ENCODE data around the gene LHFPL5.
A peak's percentile ranks its signal among the peaks of the same experiment; 100 is the strongest.

The LHFPL5 gene

DNA sequence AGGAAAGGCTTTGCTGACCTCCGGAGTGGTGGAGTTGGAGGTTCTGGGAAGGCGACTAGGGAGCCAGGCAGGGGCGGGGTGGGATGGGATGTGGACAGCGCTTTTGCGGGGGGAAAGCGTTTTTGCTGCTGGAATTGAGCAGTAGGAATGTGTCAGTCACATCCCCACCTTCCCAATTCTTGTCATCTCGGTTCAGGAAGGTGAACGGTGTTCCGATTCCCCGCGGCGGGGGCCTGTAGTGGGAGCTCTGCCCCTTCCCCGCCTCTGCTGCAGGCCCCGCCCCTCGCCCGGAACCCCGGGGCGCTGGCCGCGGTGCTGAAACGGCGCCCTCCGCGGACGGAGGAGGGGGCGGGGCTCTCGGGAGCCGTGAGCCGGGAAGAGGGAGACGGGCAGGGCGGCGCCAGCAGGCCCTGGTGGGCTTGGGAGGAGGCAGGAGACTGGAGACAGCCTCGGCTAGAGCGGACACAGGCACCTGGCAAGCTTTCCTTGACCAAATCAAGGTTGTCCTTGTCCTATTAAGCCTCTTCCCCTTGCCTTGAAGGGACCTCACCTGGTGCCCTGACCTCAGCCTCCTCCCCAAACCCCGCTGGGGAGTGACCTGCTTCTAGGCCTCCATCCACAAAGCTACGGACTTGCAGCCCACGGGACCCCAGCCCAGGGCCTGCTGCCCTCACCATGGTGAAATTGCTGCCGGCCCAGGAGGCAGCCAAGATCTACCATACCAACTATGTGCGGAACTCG is at the start of gene LHFPL5:
TSS of gene LHFPL5 (plus strand) at position 357 of the 741 bp plus-strand sequence. CDS start at position 676, 319 bp downstream.
- peak; percentile 26 for DNase-seq

DNA sequence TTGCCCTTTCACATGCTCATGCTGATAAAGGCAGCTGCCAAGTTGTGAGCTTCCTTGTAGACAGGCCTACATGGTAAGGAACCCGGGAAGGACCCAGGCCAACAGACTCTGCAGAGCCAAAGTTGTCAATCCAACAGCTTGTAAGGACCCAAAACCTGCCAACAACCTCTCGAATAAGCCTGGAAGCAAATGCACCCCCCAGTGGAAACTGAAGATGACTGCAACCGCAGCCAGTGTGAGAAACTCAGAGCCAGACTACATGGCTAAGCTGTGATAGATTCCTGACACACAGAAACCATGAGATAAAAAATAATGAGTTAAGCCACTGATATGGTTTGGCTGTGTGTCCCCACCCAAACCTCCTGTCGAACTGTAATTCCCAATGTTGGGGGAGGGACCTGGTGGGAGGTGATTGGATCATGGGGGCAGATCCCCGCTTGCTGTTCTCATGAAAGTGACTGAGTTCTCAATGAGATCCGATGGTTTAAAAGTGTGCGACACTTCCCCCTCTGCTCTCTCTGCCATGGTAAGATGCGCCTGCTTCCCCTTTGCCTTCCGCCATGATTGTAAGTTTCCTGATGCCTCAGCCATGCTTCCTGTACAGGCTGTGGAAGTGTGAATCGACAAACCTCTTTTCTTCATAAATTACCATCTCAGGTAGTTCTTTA is 47.6 kb upstream of the LHFPL5 start:
- DNase-seq = peak; percentile 14

GRCh38 chr6:35759426-35759825 is 45.7 kb upstream of the LHFPL5 start:
- no peak for DNase-seq

DNA sequence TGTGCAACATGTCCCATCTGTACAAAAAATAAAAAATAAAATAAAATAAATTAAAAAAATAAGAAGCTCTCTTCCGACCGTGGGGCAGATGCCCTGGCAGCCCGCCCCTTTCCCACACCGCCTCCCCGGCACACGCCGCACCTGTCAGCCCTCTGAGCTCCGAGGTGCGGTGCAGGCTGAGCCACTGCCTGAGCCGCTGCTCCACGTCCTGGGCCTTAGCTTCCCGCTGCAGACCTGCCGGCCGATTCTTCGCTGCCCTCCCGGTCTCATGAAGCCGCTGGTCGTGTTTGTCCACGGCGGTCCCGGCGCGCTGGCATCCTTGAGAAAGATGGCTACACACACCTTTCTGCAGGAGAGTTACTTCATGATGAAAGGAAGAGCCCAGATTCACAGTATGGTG is 39.4 kb upstream of the LHFPL5 start:
- no peak for DNase-seq

- DNase-seq = no peak
Observed at GRCh38 chr6:35769211-35769610, 35.9 kb upstream of the LHFPL5 start.

DNA sequence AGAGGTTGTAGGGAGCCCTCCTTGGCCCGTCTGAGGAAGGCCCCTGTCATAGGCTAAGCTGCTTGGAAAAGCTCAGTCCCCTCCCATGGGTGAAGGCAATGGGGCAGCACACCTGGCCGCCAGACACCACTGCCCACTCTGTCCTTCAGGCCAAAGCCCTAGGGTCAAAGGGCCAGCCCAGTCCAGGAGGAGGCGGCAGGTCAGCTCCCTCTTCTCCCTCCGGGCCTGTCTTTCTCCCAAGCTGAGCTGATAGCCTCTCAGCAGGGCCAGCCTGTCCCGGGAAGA is 33.9 kb upstream of the LHFPL5 start:
- no peak for DNase-seq

DNA sequence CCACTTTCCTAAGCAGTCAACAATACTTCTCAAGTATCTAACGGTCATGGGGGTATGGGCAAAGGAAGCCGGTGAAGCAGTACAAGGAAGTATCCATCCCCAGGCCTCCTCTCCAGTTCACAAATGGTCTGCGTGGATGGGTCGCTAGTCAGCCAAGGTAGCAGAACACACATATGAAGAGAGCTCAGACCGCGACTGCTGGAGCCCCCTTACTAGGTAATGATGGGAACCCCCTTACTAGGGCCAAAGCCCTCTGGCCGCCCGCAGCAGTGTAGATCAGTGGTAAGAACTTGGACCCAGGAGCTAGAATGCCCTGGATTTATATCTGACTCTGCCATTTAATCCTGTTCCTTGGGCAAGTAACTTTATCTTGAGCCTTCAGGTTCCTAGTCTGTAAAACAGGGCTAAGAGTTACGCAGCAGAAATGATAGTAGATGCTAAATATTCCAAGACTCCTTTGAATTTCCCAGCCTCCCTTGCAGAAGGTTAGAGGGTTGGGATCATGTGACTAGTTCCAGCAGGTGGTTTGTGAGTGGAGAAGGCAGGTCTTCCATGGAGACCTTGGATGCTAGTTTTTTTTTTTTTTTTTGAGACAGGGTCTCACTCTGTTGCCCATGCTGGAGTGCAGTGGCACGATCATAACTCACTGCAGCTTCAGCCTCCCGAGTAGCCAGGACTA is 30.9 kb upstream of the LHFPL5 start:
- DNase-seq = no peak

DNA sequence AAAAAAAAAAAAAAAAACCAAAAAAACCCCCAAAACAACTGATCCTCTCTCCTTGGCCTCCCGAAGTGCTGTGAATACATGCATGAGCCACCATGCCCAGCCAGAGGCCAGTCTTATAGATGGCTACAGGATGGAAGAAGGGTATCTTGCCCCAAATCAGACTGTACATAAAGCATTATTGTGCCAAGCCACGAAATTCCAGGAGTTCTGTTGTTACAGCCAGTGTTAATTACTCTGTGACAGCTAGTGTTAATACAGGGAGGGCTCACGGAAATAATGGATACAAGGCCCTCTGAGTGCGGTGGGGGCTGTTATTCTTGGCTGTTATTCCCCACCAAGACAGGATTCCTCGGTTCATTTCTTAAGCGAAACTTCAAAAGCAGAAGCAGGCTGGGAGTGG is 30.1 kb upstream of the LHFPL5 start:
- no peak for DNase-seq

DNA sequence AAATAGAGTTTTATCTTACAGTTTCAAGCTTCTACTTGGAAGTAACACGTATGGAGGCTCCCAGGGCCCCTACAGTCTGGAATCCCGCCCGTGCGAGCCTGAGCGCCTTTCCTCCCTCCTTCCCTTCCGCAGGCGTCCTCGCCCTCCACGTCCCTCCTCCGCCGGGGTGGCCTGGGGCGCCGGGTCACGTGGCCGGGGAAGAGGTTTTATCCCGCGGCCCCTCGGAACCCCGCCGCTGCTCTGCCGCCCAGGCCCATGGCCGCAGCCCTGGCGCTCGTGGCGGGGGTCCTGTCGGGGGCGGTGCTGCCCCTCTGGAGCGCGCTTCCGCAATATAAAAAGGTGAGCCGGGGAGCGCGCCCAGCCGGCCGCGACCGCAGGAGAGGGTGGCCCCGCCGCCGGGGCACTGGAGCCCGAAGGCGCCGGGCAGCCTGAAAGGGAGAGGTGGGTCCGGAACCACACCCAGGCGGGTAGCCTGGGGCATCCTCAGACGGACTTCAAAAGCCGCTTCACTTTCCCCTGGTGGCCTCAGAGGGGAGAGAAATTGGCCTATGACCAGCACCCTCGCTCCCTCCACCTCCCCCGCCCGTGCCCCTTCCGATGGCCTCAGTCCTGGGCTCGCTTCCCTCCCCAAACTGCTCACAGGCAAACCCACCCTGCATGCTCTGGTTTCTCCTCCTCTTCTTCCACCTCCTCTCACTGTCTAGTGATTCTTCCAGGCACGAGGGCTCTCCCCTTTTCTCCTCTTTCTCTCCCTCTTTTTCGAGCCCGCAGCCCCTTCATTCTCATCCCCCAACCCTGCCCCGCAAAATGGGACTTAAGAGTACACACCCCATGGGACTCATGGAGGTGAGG is 28.6 kb upstream of the LHFPL5 start, which contains the start of gene CLPSL2:
TSS of gene CLPSL2 (plus strand) at position 235 of the 852 bp plus-strand sequence. CDS start at position 256, 21 bp downstream.
- DNase-seq = no peak

GRCh38 chr6:35777356-35778102 is 27.6 kb upstream of the LHFPL5 start:
- DNase-seq = no peak

DNA sequence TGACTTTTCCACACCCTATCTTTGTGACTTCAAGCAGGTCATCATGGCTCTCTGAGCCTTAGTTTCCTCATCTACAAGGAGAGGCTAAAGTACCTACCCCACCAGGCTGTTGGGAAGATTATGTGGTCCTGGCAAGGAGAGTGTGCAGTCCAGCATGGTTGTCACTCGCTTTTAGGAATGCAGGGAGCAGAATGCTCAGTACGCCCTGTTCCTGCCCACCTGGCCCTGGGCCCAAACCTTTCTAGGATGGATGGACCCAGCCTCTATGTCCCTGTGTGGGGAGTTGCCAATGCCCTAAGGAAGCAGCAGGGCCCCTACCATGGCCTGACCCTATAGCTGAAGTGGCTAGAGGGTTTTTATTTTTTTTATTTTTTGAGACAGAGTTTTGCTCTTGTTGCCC is 26.7 kb upstream of the LHFPL5 start:
- no peak for DNase-seq

GRCh38 chr6:35780719-35781118 is 24.4 kb upstream of the LHFPL5 start, which contains the start of gene CLPSL1:
Gene CLPSL1 (plus strand): TSS chr6:35781019. CDS start chr6:35781111, 92 bp downstream.
- no peak for DNase-seq

DNA sequence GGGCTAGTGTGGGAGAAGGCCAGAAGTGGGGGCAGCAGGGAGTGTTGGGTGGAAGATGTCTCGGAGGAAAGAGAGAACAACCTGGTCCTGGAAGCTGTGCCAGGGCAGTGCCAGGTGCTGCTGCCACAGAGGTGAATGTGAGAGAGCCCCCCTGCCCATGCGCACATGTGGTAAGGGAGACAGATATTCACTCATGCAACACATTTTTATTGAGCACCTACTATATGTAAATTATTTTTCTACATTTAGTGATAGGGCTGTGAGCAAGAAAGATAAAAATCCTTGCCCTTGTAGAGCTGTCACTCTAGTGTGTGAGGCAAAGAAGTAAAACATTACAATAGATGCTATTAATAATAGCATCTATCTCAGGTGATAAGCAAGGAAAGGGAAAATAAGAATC is 23.9 kb upstream of the LHFPL5 start:
- DNase-seq = no peak

GRCh38 chr6:35782424-35782823 is 22.7 kb upstream of the LHFPL5 start:
- DNase-seq = no peak

- DNase-seq = no peak
Observed at GRCh38 chr6:35784200-35784599, 21.0 kb upstream of the LHFPL5 start.

- DNase-seq = no peak
Observed at GRCh38 chr6:35786272-35786671, 18.9 kb upstream of the LHFPL5 start.

GRCh38 chr6:35786810-35787209 is 18.3 kb upstream of the LHFPL5 start:
- no peak for DNase-seq

GRCh38 chr6:35787266-35788218 is 17.6 kb upstream of the LHFPL5 start:
- no peak for DNase-seq

GRCh38 chr6:35788423-35788982 is 16.6 kb upstream of the LHFPL5 start:
- DNase-seq = no peak

DNA sequence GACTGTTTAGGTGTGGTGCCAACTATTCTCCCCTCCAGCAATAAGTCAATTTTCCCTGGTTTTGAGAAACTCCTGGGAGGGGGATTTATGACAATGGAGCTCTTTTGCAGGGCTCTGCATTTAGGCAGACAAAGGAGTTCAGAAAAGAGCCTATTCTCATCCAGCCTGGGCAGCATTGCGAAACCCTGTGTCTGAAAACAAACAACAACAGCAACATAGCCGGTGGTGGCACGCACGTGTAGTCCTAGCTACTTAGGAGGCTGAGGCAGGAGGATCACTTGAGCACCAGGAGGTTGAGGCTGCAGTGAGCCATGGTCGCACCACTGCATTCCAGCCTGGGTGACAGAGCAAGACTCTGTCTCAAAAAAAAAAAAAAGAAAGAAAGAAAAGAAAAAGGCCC is 14.5 kb upstream of the LHFPL5 start:
- no peak for DNase-seq
